ENCODE measurements around the gene SLC22A1. TPM values are rescaled to one million over a fixed set of nuclear protein-coding genes. Genes with fewer than 3 reads are reported as not detected.
A peak's percentile ranks its signal among the peaks of the same experiment; 100 is the strongest.

The SLC22A1 gene
- total and polyA plus RNA-seq, 2 experiments from 2014 or later: 0.10 to 0.65 TPM

DNA sequence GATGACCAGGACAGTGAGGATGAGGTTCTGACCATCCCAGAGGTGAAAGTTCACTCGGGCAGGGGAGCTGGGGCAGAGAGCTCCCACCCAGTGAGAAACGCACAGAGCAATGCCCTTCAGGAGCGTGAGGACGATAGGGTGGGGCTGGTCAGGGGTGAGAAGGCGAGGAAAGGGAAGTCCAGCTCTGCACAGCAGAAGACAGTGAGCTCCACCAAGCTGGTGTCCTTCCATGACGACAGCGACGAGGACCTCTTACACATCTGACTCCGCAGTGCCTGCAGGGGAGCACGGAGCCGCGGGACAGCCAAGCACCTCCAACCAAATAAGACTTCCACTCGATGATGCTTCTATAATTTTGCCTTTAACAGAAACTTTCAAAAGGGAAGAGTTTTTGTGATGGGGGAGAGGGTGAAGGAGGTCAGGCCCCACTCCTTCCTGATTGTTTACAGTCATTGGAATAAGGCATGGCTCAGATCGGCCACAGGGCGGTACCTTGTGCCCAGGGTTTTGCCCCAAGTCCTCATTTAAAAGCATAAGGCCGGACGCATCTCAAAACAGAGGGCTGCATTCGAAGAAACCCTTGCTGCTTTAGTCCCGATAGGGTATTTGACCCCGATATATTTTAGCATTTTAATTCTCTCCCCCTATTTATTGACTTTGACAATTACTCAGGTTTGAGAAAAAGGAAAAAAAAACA is 16.6 kb upstream of the SLC22A1 start:
- no peak for DNase-seq (ENCODE audit: low spot score)
- TF ChIP-seq, protein P1, sequence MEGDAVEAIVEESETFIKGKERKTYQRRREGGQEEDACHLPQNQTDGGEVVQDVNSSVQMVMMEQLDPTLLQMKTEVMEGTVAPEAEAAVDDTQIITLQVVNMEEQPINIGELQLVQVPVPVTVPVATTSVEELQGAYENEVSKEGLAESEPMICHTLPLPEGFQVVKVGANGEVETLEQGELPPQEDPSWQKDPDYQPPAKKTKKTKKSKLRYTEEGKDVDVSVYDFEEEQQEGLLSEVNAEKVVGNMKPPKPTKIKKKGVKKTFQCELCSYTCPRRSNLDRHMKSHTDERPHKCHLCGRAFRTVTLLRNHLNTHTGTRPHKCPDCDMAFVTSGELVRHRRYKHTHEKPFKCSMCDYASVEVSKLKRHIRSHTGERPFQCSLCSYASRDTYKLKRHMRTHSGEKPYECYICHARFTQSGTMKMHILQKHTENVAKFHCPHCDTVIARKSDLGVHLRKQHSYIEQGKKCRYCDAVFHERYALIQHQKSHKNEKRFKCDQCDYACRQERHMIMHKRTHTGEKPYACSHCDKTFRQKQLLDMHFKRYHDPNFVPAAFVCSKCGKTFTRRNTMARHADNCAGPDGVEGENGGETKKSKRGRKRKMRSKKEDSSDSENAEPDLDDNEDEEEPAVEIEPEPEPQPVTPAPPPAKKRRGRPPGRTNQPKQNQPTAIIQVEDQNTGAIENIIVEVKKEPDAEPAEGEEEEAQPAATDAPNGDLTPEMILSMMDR (conservative IDR thresholded peaks at IDR 0.05; ENCODE audit: low read depth in 2 of 2): 0 out of 4 replicates have a peak, but pooled peaks of 1 of the 2 experiments have one; percentile 1
- TF ChIP-seq EZH2 (IDR thresholded peaks at IDR 0.05; ENCODE audit: low read depth, unreplicated experiment): no peak
- no peak for ATAC-seq
- no peak overlapping the region for H2AFZ ChIP-seq
- no peaks in the 10 kb centered on the region for H3K27me3 ChIP-seq (ENCODE audit: insufficient read depth)
- Mint-ChIP-seq H3K27ac (no peak overlapping the region), H3K9me3 (no peaks in the 10 kb centered on the region), H3K36me3 (ENCODE audit: low read depth) (peaks cover 41% of the 10 kb centered on the region), H3K4me1 (peaks cover 5% of the 10 kb centered on the region), H3K27me3 (ENCODE audit: insufficient read depth, low read depth, poor library complexity) (peaks cover 1% of the 10 kb centered on the region), H3K4me3 (no peak overlapping the region)
- peaks cover 3% of the 10 kb centered on the region; the same call in 1 of the 2 replicates for H4K20me1 ChIP-seq (replicated peaks; ENCODE audit: insufficient read depth)
- H3K9me2 ChIP-seq (ENCODE audit: insufficient read depth): no peaks in the 10 kb centered on the region
- no peaks in the 10 kb centered on the region for H3K4me1 ChIP-seq (ENCODE audit: insufficient read depth)
- H3K27ac ChIP-seq (ENCODE audit: low read depth): no peak overlapping the region
- peaks cover 4% of the 10 kb centered on the region; the same call in 1 of the 2 replicates for H3K36me3 ChIP-seq (ENCODE audit: insufficient read depth)
- no peaks in the 10 kb centered on the region for H3K79me2 ChIP-seq (replicated peaks; ENCODE audit: insufficient read depth)
- no peak overlapping the region for H3K4me3 ChIP-seq
- no peak overlapping the region for H3K4me2 ChIP-seq
- H3F3A ChIP-seq (replicated peaks; ENCODE audit: low read depth): no peaks in the 10 kb centered on the region

DNA sequence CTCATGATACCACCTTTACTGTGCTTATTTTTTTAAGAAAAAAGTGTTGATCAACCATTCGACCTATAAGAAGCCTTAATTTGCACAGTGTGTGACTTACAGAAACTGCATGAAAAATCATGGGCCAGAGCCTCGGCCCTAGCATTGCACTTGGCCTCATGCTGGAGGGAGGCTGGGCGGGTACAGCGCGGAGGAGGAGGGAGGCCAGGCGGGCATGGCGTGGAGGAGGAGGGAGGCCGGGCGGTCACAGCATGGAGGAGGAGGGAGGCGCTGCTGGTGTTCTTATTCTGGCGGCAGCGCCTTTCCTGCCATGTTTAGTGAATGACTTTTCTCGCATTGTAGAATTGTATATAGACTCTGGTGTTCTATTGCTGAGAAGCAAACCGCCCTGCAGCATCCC is 15.6 kb upstream of the SLC22A1 start:
- Histone ChIP-seq H3K4me1 (ENCODE audit: insufficient read depth) (peaks cover 2% of the 10 kb centered on the region; the same call in 1 of the 2 replicates), H3K27ac (ENCODE audit: low read depth) (no peak overlapping the region), H4K20me1 (replicated peaks; ENCODE audit: insufficient read depth) (peaks cover 3% of the 10 kb centered on the region; the same call in 1 of the 2 replicates), H2AFZ (no peak overlapping the region), H3F3A (replicated peaks; ENCODE audit: low read depth) (no peaks in the 10 kb centered on the region), H3K79me2 (replicated peaks; ENCODE audit: insufficient read depth) (no peaks in the 10 kb centered on the region), H3K27me3 (ENCODE audit: insufficient read depth) (no peaks in the 10 kb centered on the region), H3K4me3 (no peak overlapping the region), H3K4me2 (no peak overlapping the region), H3K9me2 (ENCODE audit: insufficient read depth) (no peaks in the 10 kb centered on the region), H3K36me3 (ENCODE audit: insufficient read depth) (peaks cover 4% of the 10 kb centered on the region; the same call in 1 of the 2 replicates)
- Mint-ChIP-seq H3K4me1 (peaks cover 10% of the 10 kb centered on the region), H3K9me3 (no peaks in the 10 kb centered on the region), H3K27ac (no peak overlapping the region), H3K27me3 (ENCODE audit: insufficient read depth, low read depth, poor library complexity) (peaks cover 1% of the 10 kb centered on the region), H3K4me3 (no peak overlapping the region), H3K36me3 (ENCODE audit: low read depth) (peaks cover 41% of the 10 kb centered on the region)
- ATAC-seq (no peak), DNase-seq (ENCODE audit: low spot score) (no peak)
- TF ChIP-seq EZH2 (IDR thresholded peaks at IDR 0.05; ENCODE audit: low read depth, unreplicated experiment): no peak
- TF ChIP-seq, protein P1 (conservative IDR thresholded peaks at IDR 0.05; ENCODE audit: low read depth in 2 of 2): no peak
- no peak for TF ChIP-seq NANOG (IDR thresholded peaks at IDR 0.05; ENCODE audit: borderline replicate concordance)
- TF ChIP-seq, protein P2, sequence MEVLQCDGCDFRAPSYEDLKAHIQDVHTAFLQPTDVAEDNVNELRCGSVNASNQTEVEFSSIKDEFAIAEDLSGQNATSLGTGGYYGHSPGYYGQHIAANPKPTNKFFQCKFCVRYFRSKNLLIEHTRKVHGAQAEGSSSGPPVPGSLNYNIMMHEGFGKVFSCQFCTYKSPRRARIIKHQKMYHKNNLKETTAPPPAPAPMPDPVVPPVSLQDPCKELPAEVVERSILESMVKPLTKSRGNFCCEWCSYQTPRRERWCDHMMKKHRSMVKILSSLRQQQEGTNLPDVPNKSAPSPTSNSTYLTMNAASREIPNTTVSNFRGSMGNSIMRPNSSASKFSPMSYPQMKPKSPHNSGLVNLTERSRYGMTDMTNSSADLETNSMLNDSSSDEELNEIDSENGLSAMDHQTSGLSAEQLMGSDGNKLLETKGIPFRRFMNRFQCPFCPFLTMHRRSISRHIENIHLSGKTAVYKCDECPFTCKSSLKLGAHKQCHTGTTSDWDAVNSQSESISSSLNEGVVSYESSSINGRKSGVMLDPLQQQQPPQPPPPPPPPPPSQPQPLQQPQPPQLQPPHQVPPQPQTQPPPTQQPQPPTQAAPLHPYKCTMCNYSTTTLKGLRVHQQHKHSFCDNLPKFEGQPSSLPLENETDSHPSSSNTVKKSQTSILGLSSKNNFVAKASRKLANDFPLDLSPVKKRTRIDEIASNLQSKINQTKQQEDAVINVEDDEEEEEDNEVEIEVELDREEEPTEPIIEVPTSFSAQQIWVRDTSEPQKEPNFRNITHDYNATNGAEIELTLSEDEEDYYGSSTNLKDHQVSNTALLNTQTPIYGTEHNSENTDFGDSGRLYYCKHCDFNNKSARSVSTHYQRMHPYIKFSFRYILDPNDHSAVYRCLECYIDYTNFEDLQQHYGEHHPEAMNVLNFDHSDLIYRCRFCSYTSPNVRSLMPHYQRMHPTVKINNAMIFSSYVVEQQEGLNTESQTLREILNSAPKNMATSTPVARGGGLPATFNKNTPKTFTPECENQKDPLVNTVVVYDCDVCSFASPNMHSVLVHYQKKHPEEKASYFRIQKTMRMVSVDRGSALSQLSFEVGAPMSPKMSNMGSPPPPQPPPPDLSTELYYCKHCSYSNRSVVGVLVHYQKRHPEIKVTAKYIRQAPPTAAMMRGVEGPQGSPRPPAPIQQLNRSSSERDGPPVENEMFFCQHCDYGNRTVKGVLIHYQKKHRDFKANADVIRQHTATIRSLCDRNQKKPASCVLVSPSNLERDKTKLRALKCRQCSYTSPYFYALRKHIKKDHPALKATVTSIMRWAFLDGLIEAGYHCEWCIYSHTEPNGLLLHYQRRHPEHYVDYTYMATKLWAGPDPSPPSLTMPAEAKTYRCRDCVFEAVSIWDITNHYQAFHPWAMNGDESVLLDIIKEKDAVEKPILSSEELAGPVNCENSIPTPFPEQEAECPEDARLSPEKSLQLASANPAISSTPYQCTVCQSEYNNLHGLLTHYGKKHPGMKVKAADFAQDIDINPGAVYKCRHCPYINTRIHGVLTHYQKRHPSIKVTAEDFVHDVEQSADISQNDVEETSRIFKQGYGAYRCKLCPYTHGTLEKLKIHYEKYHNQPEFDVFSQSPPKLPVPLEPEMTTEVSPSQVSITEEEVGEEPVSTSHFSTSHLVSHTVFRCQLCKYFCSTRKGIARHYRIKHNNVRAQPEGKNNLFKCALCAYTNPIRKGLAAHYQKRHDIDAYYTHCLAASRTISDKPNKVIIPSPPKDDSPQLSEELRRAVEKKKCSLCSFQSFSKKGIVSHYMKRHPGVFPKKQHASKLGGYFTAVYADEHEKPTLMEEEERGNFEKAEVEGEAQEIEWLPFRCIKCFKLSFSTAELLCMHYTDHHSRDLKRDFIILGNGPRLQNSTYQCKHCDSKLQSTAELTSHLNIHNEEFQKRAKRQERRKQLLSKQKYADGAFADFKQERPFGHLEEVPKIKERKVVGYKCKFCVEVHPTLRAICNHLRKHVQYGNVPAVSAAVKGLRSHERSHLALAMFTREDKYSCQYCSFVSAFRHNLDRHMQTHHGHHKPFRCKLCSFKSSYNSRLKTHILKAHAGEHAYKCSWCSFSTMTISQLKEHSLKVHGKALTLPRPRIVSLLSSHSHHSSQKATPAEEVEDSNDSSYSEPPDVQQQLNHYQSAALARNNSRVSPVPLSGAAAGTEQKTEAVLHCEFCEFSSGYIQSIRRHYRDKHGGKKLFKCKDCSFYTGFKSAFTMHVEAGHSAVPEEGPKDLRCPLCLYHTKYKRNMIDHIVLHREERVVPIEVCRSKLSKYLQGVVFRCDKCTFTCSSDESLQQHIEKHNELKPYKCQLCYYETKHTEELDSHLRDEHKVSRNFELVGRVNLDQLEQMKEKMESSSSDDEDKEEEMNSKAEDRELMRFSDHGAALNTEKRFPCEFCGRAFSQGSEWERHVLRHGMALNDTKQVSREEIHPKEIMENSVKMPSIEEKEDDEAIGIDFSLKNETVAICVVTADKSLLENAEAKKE (CRISPR knock-in tag; IDR thresholded peaks at IDR 0.05): no peak
- TF ChIP-seq JUNB (IDR thresholded peaks at IDR 0.05; ENCODE audit: unreplicated experiment): no peak
- TF ChIP-seq POLR2AphosphoS5 (IDR thresholded peaks at IDR 0.05; ENCODE audit: low read depth): no peak
- TF ChIP-seq EZH2phosphoT487 (IDR thresholded peaks at IDR 0.05; ENCODE audit: unreplicated experiment): no peak
- TF ChIP-seq ZNF331 (CRISPR knock-in tag; IDR thresholded peaks at IDR 0.05; ENCODE audit: low read depth): no peak

Data from GM23338 (cell line).